HCT116 (cell line): ENCODE measurements around the gene AKT3. TPM values are rescaled to one million over a fixed set of nuclear protein-coding genes. Genes with fewer than 3 reads are reported as not detected.

Source experiments
- ATAC-seq: fragments of 200-7000 bp; cut with Tn5 transposase; 2 replicates; pipeline ENCODE4 v1.9.1; 2020; ENCODE audit warnings: mild to moderate bottlenecking, moderate library complexity
- BruUV-seq: library from RNA; stranded (reverse); fragments of 400-500 nt; replicated peaks from 2 replicates; lab custom pipeline; 2021; lab: Mats Ljungman, UMichigan
- CTCF ChIA-PET: fragments of 300-600 bp; sonication (Branson Sonifier 250); formaldehyde crosslinking; loops from one replicate; lab custom pipeline; 2021; ENCODE audit warnings: antibody characterized with exemption; lab: Charles Lee
- POLR2A ChIA-PET: fragments of 300-600, 350-600 bp; sonication (Branson Sonifier 250); formaldehyde crosslinking; loops from one replicate; lab custom pipeline; 2021; ENCODE audit warnings: antibody characterized with exemption; lab: Charles Lee
- RAD21 ChIA-PET, 2 experiments: fragments of 300-600 bp; sonication (Branson Sonifier 250); formaldehyde crosslinking; loops; one replicate each; lab custom pipeline; 2023; ENCODE audit warnings: low total read pairs in 2 of 2; ENCODE audit not compliant: uncharacterized antibody in 2 of 2, unreplicated experiment in 2 of 2, low non-redundant PET in 1 of 2; lab: Charles Lee
- DNase-seq: peaks from one replicate; pipeline ENCODE4 v3.0.0-alpha.2; 2010; ENCODE audit warnings: low read depth, low spot score
- H2AFZ ChIP-seq: fragments of 200-600 bp; shearing (Covaris generic), sonication (generic); 2 replicates; pipeline ENCODE4 v1.6.1; 2017; ENCODE audit warnings: low read depth, mixed run types, mixed read lengths, antibody characterized with exemption, low read length; ENCODE audit not compliant: poor library complexity, severe bottlenecking
- H3K27ac ChIP-seq: 2 replicates; pipeline ENCODE4 v1.5.1; 2012; ENCODE audit warnings: low read depth, low read length
- H3K27me3 ChIP-seq: fragments of 200-600 bp; sonication (generic); 2 replicates; pipeline ENCODE4 v1.6.1; 2016; ENCODE audit warnings: mixed run types, low read length, mixed read lengths; ENCODE audit not compliant: insufficient read depth
- H3K36me3 ChIP-seq, 2 experiments: fragments of 200-500 bp in 1 of 2; fragments of 200-600 bp in 1 of 2; sonication (Bioruptor generic) in 1 of 2; sonication (generic) in 1 of 2; 2 replicates each; pipeline versions ENCODE4 v1.5.1 to v1.6.1; 2014 to 2016; ENCODE audit warnings: low read length in 2 of 2, inconsistent platforms in 1 of 2, mixed read lengths in 1 of 2, mixed run types in 1 of 2; ENCODE audit not compliant: insufficient read depth in 2 of 2, control insufficient read depth in 1 of 2
- H3K4me1 ChIP-seq, 2 experiments: fragments of 200-600 bp in 1 of 2; sonication (generic) in 1 of 2; 2 replicates each; pipeline versions ENCODE4 v1.5.1 to v1.6.1; 2012 to 2017; ENCODE audit warnings: low read length in 2 of 2, inconsistent platforms in 1 of 2, mild to moderate bottlenecking in 1 of 2, mixed read lengths in 1 of 2, mixed run types in 1 of 2, moderate library complexity in 1 of 2; ENCODE audit not compliant: insufficient read depth in 2 of 2, control insufficient read depth in 1 of 2
- H3K4me2 ChIP-seq: fragments of 200-600 bp; sonication (generic); 2 replicates; pipeline ENCODE4 v1.6.1; 2017; ENCODE audit warnings: mixed run types, low read length, mixed read lengths
- H3K4me3 ChIP-seq, 2 experiments: fragments of 200-600 bp in 1 of 2; sonication (generic) in 1 of 2; replicated peaks in 1 of 2; 2 replicates each; pipeline ENCODE4 v1.5.1; 2011 to 2016; ENCODE audit warnings: low read length in 2 of 2, control low read depth in 1 of 2, low read depth in 1 of 2, mild to moderate bottlenecking in 1 of 2, mixed read lengths in 1 of 2, mixed run types in 1 of 2
- H3K79me2 ChIP-seq: fragments of 200-600 bp; sonication (generic); 2 replicates; pipeline ENCODE4 v1.6.1; 2017; ENCODE audit warnings: mild to moderate bottlenecking, mixed run types, low read length, moderate library complexity, mixed read lengths; ENCODE audit not compliant: insufficient read depth
- H3K9ac ChIP-seq: fragments of 200-600 bp; sonication (generic); 2 replicates; pipeline ENCODE4 v1.6.1; 2016; ENCODE audit warnings: low read length, mixed read lengths
- H3K9me2 ChIP-seq: fragments of 200-600 bp; sonication (generic), shearing (Covaris generic); 2 replicates; pipeline ENCODE4 v1.6.1; 2017; ENCODE audit warnings: mixed run types, mild to moderate bottlenecking, moderate library complexity; ENCODE audit not compliant: insufficient read depth
- H3K9me3 ChIP-seq, 2 experiments: fragments of 200-500 bp in 1 of 2; fragments of 200-600 bp in 1 of 2; sonication (Bioruptor generic) in 1 of 2; sonication (generic) in 1 of 2; 2 replicates each; pipeline ENCODE4 v1.6.1; 2014 to 2017; ENCODE audit warnings: low read length in 2 of 2, mixed read lengths in 2 of 2, inconsistent platforms in 1 of 2, low read depth in 1 of 2, mild to moderate bottlenecking in 1 of 2, mixed run types in 1 of 2, moderate library complexity in 1 of 2; ENCODE audit not compliant: control insufficient read depth in 1 of 2, insufficient read depth in 1 of 2
- H4K20me1 ChIP-seq: fragments of 200-600 bp; sonication (generic), shearing (Covaris generic); 2 replicates; pipeline ENCODE4 v1.6.1; 2017; ENCODE audit warnings: mixed run types, mild to moderate bottlenecking, moderate library complexity; ENCODE audit not compliant: insufficient read depth
- CBX3 ChIP-seq: IDR thresholded peaks from 2 replicates; pipeline ENCODE4 v1.6.1; 2012; ENCODE audit warnings: low read depth
- CTCF ChIP-seq, 3 experiments: fragments of 200-600 bp in 1 of 3; sonication (generic) in 1 of 3; IDR thresholded peaks in 2 of 3; conservative IDR thresholded peaks in 1 of 3; 2 replicates each; pipeline ENCODE4 v1.5.1; 2012 to 2017; ENCODE audit warnings: low read depth in 2 of 3, low read length in 2 of 3, antibody characterized with exemption in 1 of 3, borderline replicate concordance in 1 of 3, control low read depth in 1 of 3, mild to moderate bottlenecking in 1 of 3, mixed read lengths in 1 of 3, mixed run types in 1 of 3, moderate library complexity in 1 of 3; ENCODE audit not compliant: insufficient read depth in 1 of 3
- EGR1 ChIP-seq: IDR thresholded peaks from 2 replicates; pipeline ENCODE4 v1.6.1; 2012; ENCODE audit warnings: low read depth
- ELF1 ChIP-seq: IDR thresholded peaks from 2 replicates; pipeline ENCODE4 v1.6.1; 2012; ENCODE audit warnings: low read depth, borderline replicate concordance
- EZH2 ChIP-seq: fragments of 200-600 bp; sonication (generic); IDR thresholded peaks from 2 replicates; pipeline ENCODE4 v1.6.1; 2017; ENCODE audit warnings: antibody characterized with exemption, mixed run types
- EZH2phosphoT487 ChIP-seq: fragments of 200-600 bp; IDR thresholded peaks from 2 replicates; pipeline ENCODE4 v1.6.1; 2018; ENCODE audit warnings: antibody characterized with exemption, borderline replicate concordance
- JUND ChIP-seq: IDR thresholded peaks from 2 replicates; pipeline ENCODE4 v1.6.1; 2012
- POLR2A ChIP-seq: IDR thresholded peaks from 2 replicates; pipeline ENCODE4 v1.7.0; 2011; ENCODE audit warnings: borderline replicate concordance; ENCODE audit not compliant: insufficient read depth, insufficient read length; ENCODE audit errors: extremely low read depth
- POLR2AphosphoS5 ChIP-seq: IDR thresholded peaks from 2 replicates; pipeline ENCODE4 v1.6.1; 2011; ENCODE audit warnings: mild to moderate bottlenecking, low read depth, low read length, moderate library complexity
- RAD21 ChIP-seq: IDR thresholded peaks from 2 replicates; pipeline ENCODE4 v1.6.1; 2012; ENCODE audit warnings: low read depth, mild to moderate bottlenecking
- SIN3A ChIP-seq: IDR thresholded peaks from 2 replicates; pipeline ENCODE4 v1.6.1; 2012; ENCODE audit warnings: low read depth
- SP1 ChIP-seq: IDR thresholded peaks from 2 replicates; pipeline ENCODE4 v1.6.1; 2012; ENCODE audit warnings: low read depth
- TCF7L2 ChIP-seq: IDR thresholded peaks from 2 replicates; pipeline ENCODE4 v1.7.0; 2011; ENCODE audit warnings: borderline replicate concordance, inconsistent platforms; ENCODE audit not compliant: insufficient read depth, insufficient read length; ENCODE audit errors: extremely low read depth
- ZFX ChIP-seq: fragments of 450-650 bp; IDR thresholded peaks from 2 replicates; pipeline ENCODE4 v1.6.1; 2017
- ZNF274 ChIP-seq: fragments of 200-500 bp; sonication (Bioruptor generic); IDR thresholded peaks from 2 replicates; pipeline ENCODE4 v1.6.1; 2014; ENCODE audit warnings: mild to moderate bottlenecking, low read depth, low read length, inconsistent platforms
- intact Hi-C: fragments of 100-400 bp; cut with micrococcal nuclease; formaldehyde crosslinking; loops from 2 replicates; pipeline ENCODE4 v1.10.0; 2022
- total RNA-seq: library from RNA; stranded (reverse); gene quantifications from one replicate; pipeline ENCODE4 v1.2.1, GENCODE V29; 2021; ENCODE audit not compliant: unreplicated experiment
- TF ChIP-seq, protein P1 (sequence below): IDR thresholded peaks from 2 replicates; pipeline ENCODE4 v1.6.1; 2011; ENCODE audit warnings: mild to moderate bottlenecking, low read length, moderate library complexity; ENCODE audit not compliant: insufficient replicate concordance; ENCODE audit errors: extremely low read depth

AKT3 gene
- total RNA-seq, 1 experiment from 2014 or later: 0.49 TPM

- Histone ChIP-seq H3K4me1 (no peaks in the 10 kb centered on the region), H3K9me3 (0 out of 4 replicates have a peak, but pooled peaks cover 0 to 4% of the 10 kb centered on the region in 2 experiments), H3K9ac (no peak overlapping the region), H3K9me2 (no peaks in the 10 kb centered on the region), H4K20me1 (no peaks in the 10 kb centered on the region), H3K36me3 (no peaks in the 10 kb centered on the region), H3K4me3 (no peak overlapping the region), H3K27me3 (no peaks in the 10 kb centered on the region; the same call in 1 of the 2 replicates), H3K4me2 (no peak overlapping the region), H3K27ac (no peak overlapping the region), H2AFZ (no peak overlapping the region), H3K79me2 (no peaks in the 10 kb centered on the region)
- ChIA-PET POLR2A (no interaction called here), CTCF (no interaction called here), RAD21 (no interaction called here)
- intact Hi-C loops: no loop called here
- BruUV-seq: no TSS peak
- ATAC-seq: no peak
- no peak for DNase-seq
- TF ChIP-seq, protein P1, sequence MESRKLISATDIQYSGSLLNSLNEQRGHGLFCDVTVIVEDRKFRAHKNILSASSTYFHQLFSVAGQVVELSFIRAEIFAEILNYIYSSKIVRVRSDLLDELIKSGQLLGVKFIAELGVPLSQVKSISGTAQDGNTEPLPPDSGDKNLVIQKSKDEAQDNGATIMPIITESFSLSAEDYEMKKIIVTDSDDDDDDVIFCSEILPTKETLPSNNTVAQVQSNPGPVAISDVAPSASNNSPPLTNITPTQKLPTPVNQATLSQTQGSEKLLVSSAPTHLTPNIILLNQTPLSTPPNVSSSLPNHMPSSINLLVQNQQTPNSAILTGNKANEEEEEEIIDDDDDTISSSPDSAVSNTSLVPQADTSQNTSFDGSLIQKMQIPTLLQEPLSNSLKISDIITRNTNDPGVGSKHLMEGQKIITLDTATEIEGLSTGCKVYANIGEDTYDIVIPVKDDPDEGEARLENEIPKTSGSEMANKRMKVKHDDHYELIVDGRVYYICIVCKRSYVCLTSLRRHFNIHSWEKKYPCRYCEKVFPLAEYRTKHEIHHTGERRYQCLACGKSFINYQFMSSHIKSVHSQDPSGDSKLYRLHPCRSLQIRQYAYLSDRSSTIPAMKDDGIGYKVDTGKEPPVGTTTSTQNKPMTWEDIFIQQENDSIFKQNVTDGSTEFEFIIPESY: no peak
- TF ChIP-seq EZH2: no peak
- no peak for TF ChIP-seq TCF7L2
- no peak for TF ChIP-seq CTCF (IDR thresholded peaks at IDR 0.05 in 2 of 3, conservative IDR thresholded peaks at IDR 0.05 in 1 of 3; ENCODE audit: borderline replicate concordance in 1 of 3, insufficient read depth in 1 of 3, low read depth in 2 of 3, low read length in 2 of 3)
- no peak for TF ChIP-seq SIN3A
- no peak for TF ChIP-seq SP1
- no peak for TF ChIP-seq ZFX
- TF ChIP-seq JUND: no peak
- TF ChIP-seq CBX3: no peak
- TF ChIP-seq RAD21: no peak
- TF ChIP-seq EGR1: no peak
- no peak for TF ChIP-seq ELF1
- TF ChIP-seq ZNF274: no peak
- TF ChIP-seq POLR2A: no peak
- no peak for TF ChIP-seq POLR2AphosphoS5
- TF ChIP-seq EZH2phosphoT487: no peak
Measured at GRCh38 chr1:243587823-243588560, 262.1 kb downstream of the AKT3 start.
